Stimulated activated effector memory CD8-positive, alpha-beta T cell treated with anti-CD3 and anti-CD28 coated beads, Interleukin-12 subunit alpha, Interleukin-12 subunit beta, amount 100 ng/mL, for 72 hours (primary cell): ENCODE results near the gene APBB1.

Experiments used
- ATAC-seq: fragments of 150-1000 bp; cut with Tn5 transposase; 2 replicates; pipeline ENCODE4 v1.10.0; 2021
- DNase-seq, 2 donors: peaks; one replicate each; pipeline ENCODE4 v3.0.0; 2021 to 2022; ENCODE audit warnings: low spot score in 2 of 2
- H3K27ac Mint-ChIP-seq: one replicate; pipeline ENCODE4 v1.8.0; 2022; ENCODE audit warnings: mild to moderate bottlenecking, mixed read lengths
- H3K36me3 Mint-ChIP-seq: one replicate; pipeline ENCODE4 v1.8.0; 2022; ENCODE audit warnings: mild to moderate bottlenecking, mixed read lengths
- H3K4me1 Mint-ChIP-seq: one replicate; pipeline ENCODE4 v1.8.0; 2022; ENCODE audit warnings: mixed read lengths
- H3K4me3 Mint-ChIP-seq: one replicate; pipeline ENCODE4 v1.8.0; 2022; ENCODE audit warnings: mild to moderate bottlenecking, mixed read lengths
- H3K9me3 Mint-ChIP-seq: one replicate; pipeline ENCODE4 v1.8.0; 2022; ENCODE audit warnings: mixed read lengths

The APBB1 gene

GRCh38 chr11:6419009-6419631, at the start of gene APBB1:
Gene APBB1 (minus strand): TSS chr11:6419094. CDS start chr11:6411347, 7,747 bp downstream.
- H3K4me1 Mint-ChIP-seq, result peaks cover 5% of the 10 kb centered on the region
- peak within 1 kb of the TSS; percentile 77 for H3K27ac Mint-ChIP-seq
- ATAC-seq (peak; percentile 79), DNase-seq (peak; percentile 67 to 81)
- no peak within 1 kb of the TSS for H3K4me3 Mint-ChIP-seq
- H3K36me3 Mint-ChIP-seq, result no peaks in the 10 kb centered on the region
- no peaks in the 10 kb centered on the region for H3K9me3 Mint-ChIP-seq

- ATAC-seq, result no peak
- no peaks in the 10 kb centered on the region for H3K36me3 Mint-ChIP-seq
- no peaks in the 10 kb centered on the region for H3K9me3 Mint-ChIP-seq
- no peaks in the 10 kb centered on the region for H3K4me1 Mint-ChIP-seq
- H3K27ac Mint-ChIP-seq, result no peak overlapping the region
- DNase-seq, result no peak
- no peak overlapping the region for H3K4me3 Mint-ChIP-seq
Observed at GRCh38 chr11:6459099-6459450, 40.2 kb upstream of the APBB1 start.

GRCh38 chr11:6458352-6459098, 39.6 kb upstream of the APBB1 start:
- DNase-seq (no peak), ATAC-seq (no peak)
- Mint-ChIP-seq H3K27ac (no peak overlapping the region), H3K9me3 (no peaks in the 10 kb centered on the region), H3K4me1 (no peaks in the 10 kb centered on the region), H3K36me3 (no peaks in the 10 kb centered on the region), H3K4me3 (no peak overlapping the region)

GRCh38 chr11:6457581-6458320, 38.9 kb upstream of the APBB1 start:
- Mint-ChIP-seq H3K4me1 (no peaks in the 10 kb centered on the region), H3K36me3 (no peaks in the 10 kb centered on the region), H3K4me3 (no peak overlapping the region), H3K9me3 (no peaks in the 10 kb centered on the region), H3K27ac (no peak overlapping the region)
- ATAC-seq (no peak), DNase-seq (no peak)

DNA sequence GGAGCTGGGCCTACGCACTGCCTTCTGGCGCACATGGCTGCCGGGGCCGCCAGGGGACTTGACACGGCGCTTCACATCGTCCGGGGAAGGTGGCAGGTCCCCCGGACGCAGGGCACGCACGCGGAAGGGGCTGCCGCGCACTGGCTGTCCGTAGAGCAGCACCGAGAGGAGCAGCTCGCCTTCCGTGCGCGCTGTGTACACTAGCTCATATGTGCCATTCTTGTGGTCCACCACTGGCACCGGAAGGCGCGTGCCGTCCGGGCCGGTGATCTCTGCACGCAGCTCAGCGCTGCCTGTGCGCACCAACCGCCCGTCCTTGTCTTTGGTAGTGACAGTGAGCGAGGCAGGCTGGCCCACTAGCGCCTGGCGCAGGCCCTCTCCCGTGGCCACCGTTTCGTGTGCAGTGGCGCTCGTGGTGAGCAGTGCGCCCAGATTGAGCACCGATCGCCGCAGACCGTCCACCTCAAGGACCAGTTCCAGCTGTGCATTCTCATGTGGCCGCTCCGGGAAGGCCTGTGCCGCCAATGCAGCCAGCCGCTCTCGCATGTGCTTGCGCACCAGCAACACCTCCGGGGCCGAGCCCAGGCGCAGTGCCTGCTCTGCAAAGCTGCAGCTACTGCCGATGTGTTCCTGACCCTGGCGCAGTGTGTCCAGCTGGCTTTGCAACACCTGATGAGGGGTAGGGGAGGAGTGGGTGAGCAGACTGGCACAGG, 37.6 kb upstream of the APBB1 start:
- Mint-ChIP-seq H3K4me3 (no peak overlapping the region), H3K36me3 (no peaks in the 10 kb centered on the region), H3K27ac (no peak overlapping the region), H3K9me3 (no peaks in the 10 kb centered on the region), H3K4me1 (no peaks in the 10 kb centered on the region)
- DNase-seq (no peak), ATAC-seq (no peak)

DNA sequence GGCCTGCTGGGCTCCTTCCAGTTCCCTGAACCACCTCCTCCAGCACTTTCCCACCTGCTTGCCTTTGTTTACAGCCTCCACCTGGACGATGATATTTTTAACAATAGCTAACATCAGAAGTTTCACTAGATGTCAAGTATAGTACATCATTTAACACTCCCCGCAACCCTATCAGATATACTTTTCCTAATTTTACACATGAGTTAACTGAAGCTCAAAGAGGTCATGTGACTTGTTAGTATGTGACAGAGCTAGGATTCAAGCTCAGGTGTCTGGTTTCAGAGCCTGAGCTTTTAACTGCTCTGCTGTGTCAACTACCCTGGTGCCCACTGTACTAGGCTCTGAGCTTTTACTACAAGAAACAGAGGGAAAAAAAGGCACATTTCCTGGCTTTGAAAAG, 36.2 kb upstream of the APBB1 start:
- Mint-ChIP-seq H3K9me3 (no peaks in the 10 kb centered on the region), H3K4me1 (no peaks in the 10 kb centered on the region), H3K4me3 (no peak overlapping the region), H3K36me3 (no peaks in the 10 kb centered on the region), H3K27ac (no peak overlapping the region)
- ATAC-seq, result no peak
- DNase-seq, result no peak

GRCh38 chr11:6453152-6453551, 34.3 kb upstream of the APBB1 start:
- H3K4me3 Mint-ChIP-seq, result no peak overlapping the region
- H3K36me3 Mint-ChIP-seq, result no peaks in the 10 kb centered on the region
- no peaks in the 10 kb centered on the region for H3K9me3 Mint-ChIP-seq
- H3K4me1 Mint-ChIP-seq, result no peaks in the 10 kb centered on the region
- H3K27ac Mint-ChIP-seq, result no peak overlapping the region
- DNase-seq, result no peak
- no peak for ATAC-seq

DNA sequence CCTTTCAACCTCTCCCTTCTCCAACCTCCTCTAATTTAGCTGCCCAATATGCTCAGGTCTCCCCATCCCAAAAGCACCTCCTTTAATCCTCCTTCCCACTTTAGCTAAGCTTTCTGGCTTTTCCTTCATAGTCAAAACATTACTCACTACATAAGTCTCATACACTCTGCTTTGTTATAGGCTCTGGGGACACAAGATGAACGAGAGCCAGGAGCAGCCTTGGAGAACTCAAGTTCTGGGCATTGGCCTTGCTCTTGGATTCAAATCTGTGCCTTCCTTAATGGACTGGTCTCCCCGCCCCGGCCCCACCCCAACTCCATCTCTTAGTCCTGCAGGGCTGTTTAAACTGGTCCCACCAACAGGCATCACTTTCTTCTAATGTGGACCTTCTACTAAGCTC, 33.3 kb upstream of the APBB1 start:
- Mint-ChIP-seq H3K9me3 (no peaks in the 10 kb centered on the region), H3K36me3 (no peaks in the 10 kb centered on the region), H3K27ac (no peak overlapping the region), H3K4me3 (no peak overlapping the region), H3K4me1 (no peaks in the 10 kb centered on the region)
- no peak for DNase-seq
- no peak for ATAC-seq

- Mint-ChIP-seq H3K27ac (no peak overlapping the region), H3K4me3 (no peak overlapping the region)
- no peak for ATAC-seq
Observed at GRCh38 chr11:6448574-6448973, 29.7 kb upstream of the APBB1 start.

DNA sequence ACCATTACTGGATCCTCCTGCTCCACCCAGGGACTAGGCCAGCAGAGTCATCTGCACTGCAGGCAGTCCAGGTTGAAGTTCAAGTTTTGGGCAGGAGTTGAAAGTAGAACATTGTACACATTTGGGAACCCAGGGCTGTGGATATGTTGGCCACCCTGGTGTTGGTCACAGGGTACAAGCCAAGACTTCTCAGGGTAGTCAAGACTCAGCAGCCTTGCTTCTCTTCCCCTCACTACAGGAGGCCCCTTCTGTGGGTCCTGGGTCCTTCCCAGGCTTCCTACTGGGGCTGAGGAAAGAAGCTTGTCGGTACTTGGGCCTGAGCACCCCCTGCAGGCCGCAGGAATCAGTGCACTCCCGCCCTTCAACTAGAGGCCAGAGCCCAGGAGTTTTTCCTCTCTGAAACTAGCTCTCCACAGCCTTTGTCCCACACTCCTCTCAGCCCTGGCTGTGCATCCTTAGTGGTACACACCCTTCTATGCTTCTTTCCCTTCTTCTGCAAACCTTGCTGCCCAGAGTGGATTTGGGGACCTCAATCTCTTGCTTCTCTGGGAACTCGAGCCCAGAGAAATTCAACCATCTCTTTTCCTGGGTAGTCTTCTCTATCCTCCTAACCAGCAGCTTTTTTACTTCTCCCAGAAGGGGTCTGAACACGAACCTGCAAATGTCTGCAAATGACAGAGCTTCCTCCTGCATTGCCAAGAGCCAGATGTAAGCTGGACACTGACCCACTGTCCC, 24.5 kb upstream of the APBB1 start:
- Mint-ChIP-seq H3K4me1 (no peaks in the 10 kb centered on the region), H3K27ac (no peak overlapping the region), H3K36me3 (peaks cover 5% of the 10 kb centered on the region)

More at GRCh38 chr11:6448574-6448973, 29.7 kb upstream of the APBB1 start:
- Mint-ChIP-seq H3K9me3 (no peaks in the 10 kb centered on the region), H3K4me1 (no peaks in the 10 kb centered on the region), H3K36me3 (no peaks in the 10 kb centered on the region)
- DNase-seq, result no peak

DNA sequence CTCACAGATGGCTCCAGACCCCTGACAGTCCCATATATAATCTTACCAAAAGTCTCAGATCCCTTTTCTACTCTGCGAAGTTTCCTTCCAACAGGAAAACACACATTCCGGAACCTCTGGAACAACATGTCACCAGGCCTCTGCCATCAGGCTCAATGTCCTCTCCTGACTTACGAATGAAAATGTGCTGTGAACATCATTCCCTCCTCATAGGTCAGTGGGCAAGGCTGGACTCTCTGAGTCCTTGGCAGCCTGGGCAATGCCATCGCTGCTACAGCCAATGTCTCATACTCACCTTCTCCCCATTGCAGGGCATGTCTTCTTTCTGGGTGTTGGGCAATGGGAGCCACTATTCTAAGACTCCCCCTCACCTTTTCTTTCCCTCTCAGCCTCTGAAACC, 23.5 kb upstream of the APBB1 start:
- Mint-ChIP-seq H3K4me3 (no peak overlapping the region), H3K27ac (no peak overlapping the region), H3K36me3 (peaks cover 5% of the 10 kb centered on the region), H3K9me3 (no peaks in the 10 kb centered on the region), H3K4me1 (no peaks in the 10 kb centered on the region)
- no peak for ATAC-seq
- no peak for DNase-seq

More for the DNA sequence above, 24.5 kb upstream of the APBB1 start:
- DNase-seq (peak; percentile 37 to 68), ATAC-seq (peak; percentile 77)
- no peak overlapping the region for H3K4me3 Mint-ChIP-seq
- no peaks in the 10 kb centered on the region for H3K9me3 Mint-ChIP-seq

- Mint-ChIP-seq H3K4me3 (no peak within 1 kb of the TSS), H3K9me3 (no peaks in the 10 kb centered on the region), H3K4me1 (peaks cover 2% of the 10 kb centered on the region), H3K36me3 (peaks cover 5% of the 10 kb centered on the region), H3K27ac (no peak within 1 kb of the TSS)
- no peak for ATAC-seq
- DNase-seq, result no peak
Observed at GRCh38 chr11:6440906-6441358, 22.0 kb upstream of the APBB1 start, which contains the start of gene HPX. Gene HPX (minus strand): TSS chr11:6440987. CDS start chr11:6440963, 24 bp downstream.

DNA sequence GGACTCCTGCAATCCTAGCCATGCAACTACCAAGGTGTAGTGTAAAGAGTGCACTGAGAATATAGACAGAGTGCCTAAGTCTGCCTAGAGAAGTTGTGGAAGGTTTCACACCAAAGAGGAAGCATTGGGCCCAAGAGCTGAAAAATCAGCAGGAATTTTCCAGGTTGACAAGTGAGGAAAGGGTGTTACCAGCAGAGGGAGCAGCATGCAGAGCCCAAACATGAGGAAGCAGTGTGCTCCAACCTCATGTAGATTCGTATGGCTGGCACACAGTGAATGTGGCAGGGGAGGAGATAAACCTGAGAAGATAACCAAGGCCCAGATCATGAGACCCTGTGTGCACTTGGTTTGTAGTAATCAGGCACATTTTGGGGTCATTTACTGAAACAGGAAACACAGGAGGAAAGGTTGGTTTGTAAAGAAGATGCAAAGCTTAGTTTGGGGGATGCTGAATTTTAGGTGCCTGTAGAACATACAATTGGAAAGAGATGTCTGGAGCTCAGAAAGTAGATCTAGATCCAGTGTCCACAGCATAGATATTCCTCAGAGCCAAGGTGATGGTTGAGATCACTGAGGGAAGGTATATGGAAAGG, 20.2 kb upstream of the APBB1 start:
- H3K27ac Mint-ChIP-seq, result no peak overlapping the region
- DNase-seq (no peak), ATAC-seq (peak; percentile 52)
- no peaks in the 10 kb centered on the region for H3K9me3 Mint-ChIP-seq
- peaks cover 5% of the 10 kb centered on the region for H3K4me1 Mint-ChIP-seq
- peaks cover 5% of the 10 kb centered on the region for H3K36me3 Mint-ChIP-seq
- H3K4me3 Mint-ChIP-seq, result no peak overlapping the region

DNA sequence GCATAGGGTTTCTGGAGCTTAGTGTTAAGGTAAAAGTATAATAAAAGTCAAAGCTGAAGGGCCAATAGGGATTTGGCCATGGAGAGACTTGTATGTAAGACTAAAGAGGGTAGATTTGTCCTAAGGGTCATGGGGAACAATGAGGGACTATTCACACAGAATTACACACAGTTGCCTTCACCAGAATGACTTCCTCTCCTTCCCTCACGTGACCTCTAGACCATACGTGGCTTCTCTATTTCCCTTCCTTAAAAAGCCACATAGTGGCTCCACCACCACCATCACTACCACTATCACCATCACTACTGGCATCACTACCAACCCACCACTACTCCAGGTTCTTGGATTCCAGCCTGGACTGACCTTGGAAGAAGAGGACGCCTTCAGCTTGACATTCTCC, 19.1 kb upstream of the APBB1 start:
- Mint-ChIP-seq H3K4me3 (no peak overlapping the region), H3K36me3 (peaks cover 5% of the 10 kb centered on the region), H3K27ac (no peak overlapping the region), H3K9me3 (no peaks in the 10 kb centered on the region), H3K4me1 (peaks cover 5% of the 10 kb centered on the region)
- ATAC-seq (peak; percentile 49), DNase-seq (no peak)
